Keratinocyte (primary cell): ENCODE measurements around the gene OR2V2. TPM values are rescaled to one million over a fixed set of nuclear protein-coding genes. Genes with fewer than 3 reads are reported as not detected.
A peak's percentile ranks its signal among the peaks of the same experiment; 100 is the strongest.
"Not testable (repeated sequence)": the region's sequence is repeated elsewhere in the genome, so short reads cannot be mapped to it uniquely, and the experiment has no call there.

Experiments
- DNase-seq: peaks from one replicate; pipeline ENCODE4 v3.0.0-alpha.2; 2011; ENCODE audit warnings: low read depth, missing footprints, low spot score
- FAIRE-seq: peaks from 2 replicates; lab custom pipeline; 2011; peaks lifted over from hg19 to GRCh38; lab: Jason Lieb, UNC
- H2AFZ ChIP-seq: 2 replicates; pipeline ENCODE4 v1.6.0; 2012; ENCODE audit warnings: low read length, control low read depth, inconsistent platforms; ENCODE audit not compliant: control insufficient read depth
- H3K27ac ChIP-seq: 2 replicates; pipeline ENCODE4 v1.5.1; 2011; ENCODE audit warnings: low read length; ENCODE audit not compliant: control insufficient read depth, insufficient read depth
- H3K27me3 ChIP-seq: 3 replicates; pipeline ENCODE4 v1.6.0; 2011; ENCODE audit warnings: low read length; ENCODE audit not compliant: control insufficient read depth, insufficient read depth; ENCODE audit errors: extremely low read depth
- H3K36me3 ChIP-seq, 2 experiments: 2 replicates in 1 of 2; 3 replicates in 1 of 2; pipeline ENCODE4 v1.5.1; 2011; ENCODE audit warnings: low read length in 2 of 2, mild to moderate bottlenecking in 1 of 2; ENCODE audit not compliant: control insufficient read depth in 2 of 2, insufficient read depth in 2 of 2; ENCODE audit errors: extremely low read depth in 1 of 2
- H3K4me1 ChIP-seq: 3 replicates; pipeline ENCODE4 v1.5.1; 2011; ENCODE audit warnings: low read length; ENCODE audit not compliant: control insufficient read depth, insufficient read depth; ENCODE audit errors: extremely low read depth
- H3K4me2 ChIP-seq: 3 replicates; pipeline ENCODE4 v1.6.0; 2011; ENCODE audit warnings: low read depth, low read length; ENCODE audit not compliant: control insufficient read depth, insufficient read depth; ENCODE audit errors: extremely low read depth
- H3K4me3 ChIP-seq, 3 experiments: fragments of 200-600 bp in 1 of 3; sonication (generic) in 1 of 3; 2 replicates in 2 of 3; 3 replicates in 1 of 3; pipeline ENCODE4 v1.5.1; 2011 to 2016; ENCODE audit warnings: low read length in 3 of 3, mild to moderate bottlenecking in 3 of 3, control low read depth in 2 of 3, inconsistent platforms in 1 of 3, low read depth in 1 of 3, mixed read lengths in 1 of 3, mixed run types in 1 of 3, moderate library complexity in 1 of 3; ENCODE audit not compliant: control insufficient read depth in 2 of 3, insufficient read depth in 2 of 3; ENCODE audit errors: extremely low read depth in 1 of 3
- H3K79me2 ChIP-seq: 2 replicates; pipeline ENCODE4 v1.6.0; 2012; ENCODE audit warnings: low read length; ENCODE audit not compliant: control insufficient read depth, insufficient read depth
- H3K9ac ChIP-seq: 3 replicates; pipeline ENCODE4 v1.6.0; 2011; ENCODE audit warnings: low read length; ENCODE audit not compliant: control insufficient read depth, insufficient read depth; ENCODE audit errors: extremely low read depth
- H3K9me1 ChIP-seq: 3 replicates; pipeline ENCODE4 v1.6.0; 2011; ENCODE audit warnings: low read length; ENCODE audit not compliant: control insufficient read depth, insufficient read depth; ENCODE audit errors: extremely low read depth
- H3K9me3 ChIP-seq: 2 replicates; pipeline ENCODE4 v1.5.1; 2012; ENCODE audit warnings: low read depth, low read length; ENCODE audit not compliant: control insufficient read depth
- H4K20me1 ChIP-seq: 3 replicates; pipeline ENCODE4 v1.6.0; 2011; ENCODE audit warnings: low read length; ENCODE audit not compliant: control insufficient read depth, insufficient read depth; ENCODE audit errors: extremely low read depth
- CTCF ChIP-seq, 3 experiments: IDR thresholded peaks in 1 of 3; conservative IDR thresholded peaks in 1 of 3; optimal IDR thresholded peaks in 1 of 3; 2 replicates in 2 of 3; 3 replicates in 1 of 3; pipeline versions ENCODE3 to v1.5.1; 2011; ENCODE audit warnings: low read length in 3 of 3, mild to moderate bottlenecking in 3 of 3, moderate library complexity in 2 of 3, control low read depth in 1 of 3, inconsistent platforms in 1 of 3; ENCODE audit not compliant: insufficient read depth in 2 of 3; ENCODE audit errors: extremely low read depth in 1 of 3
- EZH2 ChIP-seq: IDR thresholded peaks from one replicate; pipeline ENCODE4 v1.6.1; 2012; ENCODE audit warnings: inconsistent platforms, mild to moderate bottlenecking, low read length, moderate library complexity
- dilution Hi-C: fragments of 300-500 bp; cut with MboI; formaldehyde crosslinking; loops from one replicate; pipeline ENCODE4 v1.7.0; 2020; ENCODE audit warnings: low sequenced_read_pairs; ENCODE audit not compliant: extremely low pct_ligation_motif_present
- polyA plus RNA-seq, 5 experiments: library from polyadenylated mRNA; depleted of rRNA in 3 of 5; stranded (reverse) in 3 of 5; stranded (forward) in 1 of 5; unstranded in 1 of 5; fragments of >200 nt; gene quantifications; 1 replicate in 1 of 5; 2 replicates in 3 of 5; 3 replicates in 1 of 5; pipeline versions ENCODE4 v1.2.1 to v1.2.3, GENCODE V29; 2011 to 2012; ENCODE audit warnings: missing spikeins in 2 of 5, low read depth in 1 of 5, low replicate concordance in 1 of 5

The OR2V2 gene
- polyA plus RNA-seq, 1 donor (not counting 4 experiments of a cell fraction or from before 2014, with no cell fraction given): not detected

- TF ChIP-seq CTCF (optimal IDR thresholded peaks at IDR 0.05 in 1 of 3, IDR thresholded peaks at IDR 0.05 in 1 of 3, conservative IDR thresholded peaks at IDR 0.05 in 1 of 3; ENCODE audit: extremely low read depth in 1 of 3, insufficient read depth in 2 of 3, low read length in 3 of 3) (no peak), EZH2 (no peak)
- Histone ChIP-seq H3K9me3 (no peaks in the 10 kb centered on the region), H3K9ac (no peak overlapping the region), H3K36me3 (no peaks in the 10 kb centered on the region), H2AFZ (no peak overlapping the region), H3K4me1 (peaks cover 7% of the 10 kb centered on the region), H3K4me3 (no peak overlapping the region), H4K20me1 (no peaks in the 10 kb centered on the region), H3K27me3 (peaks cover 17% of the 10 kb centered on the region), H3K79me2 (no peaks in the 10 kb centered on the region), H3K9me1 (no peaks in the 10 kb centered on the region), H3K27ac (no peak overlapping the region), H3K4me2 (no peak overlapping the region)
- dilution Hi-C loops: no loop called here
- DNase-seq (no peak), FAIRE-seq (no peak)
Measured at GRCh38 chr5:181112476-181112875, 34.9 kb upstream of the OR2V2 start.

GRCh38 chr5:181113572-181113971, 33.8 kb upstream of the OR2V2 start:
- H3K4me3 ChIP-seq, H3K79me2 ChIP-seq, FAIRE-seq, H3K9me1 ChIP-seq, H3K27ac ChIP-seq, H3K4me1 ChIP-seq, dilution Hi-C loops, H2AFZ ChIP-seq, H3K36me3 ChIP-seq, H3K4me2 ChIP-seq, H4K20me1 ChIP-seq, H3K9ac ChIP-seq, DNase-seq, H3K9me3 ChIP-seq: not testable (repeated sequence)
- H3K27me3 ChIP-seq: peaks cover 14% of the 10 kb centered on the region

GRCh38 chr5:181114284-181114843, 33.0 kb upstream of the OR2V2 start:
- H3K4me1 ChIP-seq: peaks cover 10% of the 10 kb centered on the region
- no peak for DNase-seq
- H3K4me3 ChIP-seq: peak overlapping the region; percentile 11 to 63 (median 63)
- no peaks in the 10 kb centered on the region for H3K79me2 ChIP-seq
- FAIRE-seq: no peak
- H3K4me2 ChIP-seq: peak overlapping the region; percentile 90
- H3K27me3 ChIP-seq: peaks cover 14% of the 10 kb centered on the region
- dilution Hi-C loops: no loop called here
- H3K9me1 ChIP-seq: no peaks in the 10 kb centered on the region
- TF ChIP-seq EZH2 (no peak), CTCF (optimal IDR thresholded peaks at IDR 0.05 in 1 of 3, IDR thresholded peaks at IDR 0.05 in 1 of 3, conservative IDR thresholded peaks at IDR 0.05 in 1 of 3; ENCODE audit: extremely low read depth in 1 of 3, insufficient read depth in 2 of 3, low read length in 3 of 3) (no peak)
- H3K9me3 ChIP-seq: no peaks in the 10 kb centered on the region
- no peaks in the 10 kb centered on the region for H4K20me1 ChIP-seq
- no peaks in the 10 kb centered on the region for H3K36me3 ChIP-seq
- peak overlapping the region; percentile 94 for H2AFZ ChIP-seq
- peak overlapping the region; percentile 18 for H3K9ac ChIP-seq
- H3K27ac ChIP-seq: no peak overlapping the region
